Fibroblast of skin of abdomen (primary cell): ENCODE measurements around the gene ADARB1.

Experiments
- DNase-seq: peaks from one replicate; pipeline ENCODE4 v3.0.0-alpha.2; 2013

Gene ADARB1

GRCh38 chr21:45097827-45098387 is 23.5 kb downstream of the ADARB1 start:
- DNase-seq: no peak

- DNase-seq: no peak
Measured at GRCh38 chr21:45098867-45099266, 24.5 kb downstream of the ADARB1 start.

- no peak for DNase-seq
Measured at GRCh38 chr21:45099571-45099970, 25.2 kb downstream of the ADARB1 start.

GRCh38 chr21:45100866-45101265 is 26.5 kb downstream of the ADARB1 start:
- DNase-seq: no peak

- DNase-seq: peak; percentile 48
Measured at GRCh38 chr21:45102391-45102932, 28.1 kb downstream of the ADARB1 start.

GRCh38 chr21:45103971-45104520 is 29.7 kb downstream of the ADARB1 start:
- DNase-seq: no peak

- DNase-seq: no peak
Measured at GRCh38 chr21:45104560-45104959, 30.2 kb downstream of the ADARB1 start.

GRCh38 chr21:45105906-45106485 is 31.6 kb downstream of the ADARB1 start:
- DNase-seq: no peak

GRCh38 chr21:45108034-45108790 is 33.8 kb downstream of the ADARB1 start:
- no peak for DNase-seq

GRCh38 chr21:45108808-45109781 is 34.7 kb downstream of the ADARB1 start:
- DNase-seq: no peak

- no peak for DNase-seq
Measured at GRCh38 chr21:45109831-45110492, 35.6 kb downstream of the ADARB1 start.

- DNase-seq: no peak
Measured at GRCh38 chr21:45110873-45111624, 36.7 kb downstream of the ADARB1 start.

- no peak for DNase-seq
Measured at GRCh38 chr21:45111703-45112102, 37.3 kb downstream of the ADARB1 start.

GRCh38 chr21:45112371-45112770 is 38.0 kb downstream of the ADARB1 start:
- DNase-seq: no peak

GRCh38 chr21:45113543-45113942 is 39.2 kb downstream of the ADARB1 start:
- DNase-seq: no peak

- no peak for DNase-seq
Measured at GRCh38 chr21:45114072-45114471, 39.7 kb downstream of the ADARB1 start.

GRCh38 chr21:45114475-45114874 is 40.1 kb downstream of the ADARB1 start:
- no peak for DNase-seq

- DNase-seq: no peak
Measured at GRCh38 chr21:45115141-45115540, 40.8 kb downstream of the ADARB1 start.

- DNase-seq: no peak
Measured at GRCh38 chr21:45116066-45116465, 41.7 kb downstream of the ADARB1 start.

- DNase-seq: no peak
Measured at GRCh38 chr21:45117314-45117713, 42.9 kb downstream of the ADARB1 start.

- no peak for DNase-seq
Measured at GRCh38 chr21:45118099-45118498, 43.7 kb downstream of the ADARB1 start.
